ENCODE measurements around the gene CHPF. TPM values are rescaled to one million over a fixed set of nuclear protein-coding genes. Genes with fewer than 3 reads are reported as not detected.

CHPF gene
- polyA plus RNA-seq, 1 donor, result 81.8 TPM

GRCh38 chr2:219521066-219521880 lies 22.3 kb downstream of the CHPF start:
- H3K36me3 ChIP-seq (ENCODE audit: control insufficient read depth, insufficient read depth, low read length), result no peaks in the 10 kb centered on the region
- DNase-seq, result no peak
- H3K9me3 ChIP-seq (ENCODE audit: control insufficient read depth, low read depth, low read length), result no peaks in the 10 kb centered on the region
- no CpG with 5 or more reads among the region's 14 CpGs for WGBS (ENCODE audit: insufficient coverage, low lambda C conversion rate)
- H3K4me1 ChIP-seq (ENCODE audit: control insufficient read depth, insufficient read depth, low read length), result peaks cover 15% of the 10 kb centered on the region
- no peak overlapping the region for H3K27ac ChIP-seq (ENCODE audit: low read length)
- H3K27me3 ChIP-seq (ENCODE audit: control insufficient read depth, insufficient read depth, low read length), result peaks cover 94% of the 10 kb centered on the region
- H3K4me3 ChIP-seq (ENCODE audit: low read length), result no peak overlapping the region

GRCh38 chr2:219520079-219520478 lies 23.5 kb downstream of the CHPF start:
- no peaks in the 10 kb centered on the region for H3K36me3 ChIP-seq (ENCODE audit: control insufficient read depth, insufficient read depth, low read length)
- no CpG with 5 or more reads among the region's 8 CpGs for whole genome bisulfite sequencing (ENCODE audit: insufficient coverage, low lambda C conversion rate)
- no peak overlapping the region for H3K27ac ChIP-seq (ENCODE audit: low read length)
- no peak overlapping the region for H3K4me3 ChIP-seq (ENCODE audit: low read length)
- H3K27me3 ChIP-seq (ENCODE audit: control insufficient read depth, insufficient read depth, low read length), result peaks cover 95% of the 10 kb centered on the region
- H3K9me3 ChIP-seq (ENCODE audit: control insufficient read depth, low read depth, low read length), result no peaks in the 10 kb centered on the region
- peaks cover 6% of the 10 kb centered on the region for H3K4me1 ChIP-seq (ENCODE audit: control insufficient read depth, insufficient read depth, low read length)
- DNase-seq, result no peak

GRCh38 chr2:219519526-219519916 lies 24.1 kb downstream of the CHPF start:
- no peak overlapping the region for H3K4me3 ChIP-seq (ENCODE audit: low read length)
- 90% methylated on average over 2 of the region's 9 CpGs for WGBS (ENCODE audit: insufficient coverage, low lambda C conversion rate)
- DNase-seq, result no peak

GRCh38 chr2:219517954-219518778 lies 25.4 kb downstream of the CHPF start:
- WGBS (ENCODE audit: insufficient coverage, low lambda C conversion rate), result 14% methylated on average over 1 of the region's 10 CpGs
- DNase-seq, result no peak
- Histone ChIP-seq H3K27ac (ENCODE audit: low read length) (no peak overlapping the region), H3K27me3 (ENCODE audit: control insufficient read depth, insufficient read depth, low read length) (peaks cover 95% of the 10 kb centered on the region), H3K36me3 (ENCODE audit: control insufficient read depth, insufficient read depth, low read length) (no peaks in the 10 kb centered on the region), H3K4me3 (ENCODE audit: low read length) (no peak overlapping the region), H3K4me1 (ENCODE audit: control insufficient read depth, insufficient read depth, low read length) (peaks cover 7% of the 10 kb centered on the region), H3K9me3 (ENCODE audit: control insufficient read depth, low read depth, low read length) (peaks cover 7% of the 10 kb centered on the region)

More at GRCh38 chr2:219519526-219519916, 24.1 kb downstream of the CHPF start:
- H3K4me1 ChIP-seq (ENCODE audit: control insufficient read depth, insufficient read depth, low read length), result peaks cover 6% of the 10 kb centered on the region
- H3K36me3 ChIP-seq (ENCODE audit: control insufficient read depth, insufficient read depth, low read length), result no peaks in the 10 kb centered on the region
- H3K27ac ChIP-seq (ENCODE audit: low read length), result no peak overlapping the region
- peaks cover 95% of the 10 kb centered on the region for H3K27me3 ChIP-seq (ENCODE audit: control insufficient read depth, insufficient read depth, low read length)
- peaks cover 5% of the 10 kb centered on the region for H3K9me3 ChIP-seq (ENCODE audit: control insufficient read depth, low read depth, low read length)

- Histone ChIP-seq H3K27ac (ENCODE audit: low read length) (no peak overlapping the region), H3K4me3 (ENCODE audit: low read length) (no peak overlapping the region), H3K36me3 (ENCODE audit: control insufficient read depth, insufficient read depth, low read length) (no peaks in the 10 kb centered on the region), H3K4me1 (ENCODE audit: control insufficient read depth, insufficient read depth, low read length) (peaks cover 9% of the 10 kb centered on the region), H3K9me3 (ENCODE audit: control insufficient read depth, low read depth, low read length) (peaks cover 10% of the 10 kb centered on the region), H3K27me3 (ENCODE audit: control insufficient read depth, insufficient read depth, low read length) (peaks cover 95% of the 10 kb centered on the region)
- DNase-seq, result no peak
- WGBS (ENCODE audit: insufficient coverage, low lambda C conversion rate), result no CpG with 5 or more reads among the region's 7 CpGs
These were observed 26.7 kb downstream of the CHPF start for GRCh38 chr2:219516888-219517287.

GRCh38 chr2:219515874-219516629 lies 27.6 kb downstream of the CHPF start:
- Histone ChIP-seq H3K4me3 (ENCODE audit: low read length) (no peak overlapping the region), H3K9me3 (ENCODE audit: control insufficient read depth, low read depth, low read length) (peaks cover 14% of the 10 kb centered on the region), H3K4me1 (ENCODE audit: control insufficient read depth, insufficient read depth, low read length) (peaks cover 9% of the 10 kb centered on the region), H3K27ac (ENCODE audit: low read length) (no peak overlapping the region), H3K27me3 (ENCODE audit: control insufficient read depth, insufficient read depth, low read length) (peaks cover 95% of the 10 kb centered on the region), H3K36me3 (ENCODE audit: control insufficient read depth, insufficient read depth, low read length) (no peaks in the 10 kb centered on the region)
- DNase-seq, result no peak
- WGBS (ENCODE audit: insufficient coverage, low lambda C conversion rate), result no CpG with 5 or more reads among the region's 17 CpGs

GRCh38 chr2:219514836-219515235 lies 28.8 kb downstream of the CHPF start:
- Histone ChIP-seq H3K4me3 (ENCODE audit: low read length) (no peak overlapping the region), H3K9me3 (ENCODE audit: control insufficient read depth, low read depth, low read length) (peaks cover 19% of the 10 kb centered on the region), H3K36me3 (ENCODE audit: control insufficient read depth, insufficient read depth, low read length) (no peaks in the 10 kb centered on the region), H3K27me3 (ENCODE audit: control insufficient read depth, insufficient read depth, low read length) (peaks cover 95% of the 10 kb centered on the region), H3K27ac (ENCODE audit: low read length) (no peak overlapping the region), H3K4me1 (ENCODE audit: control insufficient read depth, insufficient read depth, low read length) (peaks cover 17% of the 10 kb centered on the region)
- DNase-seq, result no peak
- WGBS (ENCODE audit: insufficient coverage, low lambda C conversion rate), result no CpG with 5 or more reads among the region's 21 CpGs

GRCh38 chr2:219514196-219514761 lies 29.3 kb downstream of the CHPF start, which contains the start of gene ASIC4:
Gene ASIC4 (plus strand): TSS chr2:219514482. CDS start chr2:219514725, 243 bp downstream.
- Histone ChIP-seq H3K36me3 (ENCODE audit: control insufficient read depth, insufficient read depth, low read length) (no peaks in the 10 kb centered on the region), H3K4me1 (ENCODE audit: control insufficient read depth, insufficient read depth, low read length) (peaks cover 23% of the 10 kb centered on the region), H3K27me3 (ENCODE audit: control insufficient read depth, insufficient read depth, low read length) (peaks cover 96% of the 10 kb centered on the region), H3K4me3 (ENCODE audit: low read length) (no peak within 1 kb of the TSS), H3K9me3 (ENCODE audit: control insufficient read depth, low read depth, low read length) (peaks cover 19% of the 10 kb centered on the region), H3K27ac (ENCODE audit: low read length) (no peak within 1 kb of the TSS)
- no CpG with 5 or more reads among the region's 31 CpGs for WGBS (ENCODE audit: insufficient coverage, low lambda C conversion rate)
- no peak for DNase-seq

GRCh38 chr2:219513787-219514186 lies 29.8 kb downstream of the CHPF start:
- no peaks in the 10 kb centered on the region for H3K36me3 ChIP-seq (ENCODE audit: control insufficient read depth, insufficient read depth, low read length)
- no peak overlapping the region for H3K4me3 ChIP-seq (ENCODE audit: low read length)
- H3K9me3 ChIP-seq (ENCODE audit: control insufficient read depth, low read depth, low read length), result peaks cover 19% of the 10 kb centered on the region
- DNase-seq, result no peak
- no CpG with 5 or more reads among the region's 4 CpGs for WGBS (ENCODE audit: insufficient coverage, low lambda C conversion rate)
- H3K27me3 ChIP-seq (ENCODE audit: control insufficient read depth, insufficient read depth, low read length), result peaks cover 95% of the 10 kb centered on the region
- H3K27ac ChIP-seq (ENCODE audit: low read length), result no peak overlapping the region
- H3K4me1 ChIP-seq (ENCODE audit: control insufficient read depth, insufficient read depth, low read length), result peaks cover 24% of the 10 kb centered on the region

Data from large intestine (tissue), 3 donors.